A549 (cell line): ENCODE results near the gene FOXC2. TPM values are rescaled to one million over a fixed set of nuclear protein-coding genes. Genes with fewer than 3 reads are reported as not detected.

ENCODE experiments used
- ATAC-seq, 2 experiments: fragments of 200-7000 bp in 1 of 2; fragments of >200 bp in 1 of 2; cut with Nextera tagmentation in 1 of 2; cut with Tn5 transposase in 1 of 2; 3 replicates each; pipeline versions ENCODE4 v1.8.0 to v1.9.1; 2018 to 2020; ENCODE audit warnings: mild to moderate bottlenecking in 1 of 2, moderate library complexity in 1 of 2
- CTCF ChIA-PET: fragments of 300-600 bp; sonication (Branson Sonifier 250); formaldehyde crosslinking; extraction: SDS; loops from one replicate; lab custom pipeline; 2021; ENCODE audit warnings: antibody characterized with exemption, inconsistent platforms; lab: Yijun Ruan, JAX
- POLR2A ChIA-PET: fragments of 350-600 bp; formaldehyde crosslinking; extraction: SDS; loops from one replicate; lab custom pipeline; 2021; ENCODE audit warnings: antibody characterized with exemption, inconsistent platforms; lab: Yijun Ruan, JAX
- DNase-seq, 2 experiments: peaks; one replicate each; pipeline versions ENCODE4 v3.0.0 to v3.0.0-alpha.2; 2011 to 2016; ENCODE audit warnings: low read depth in 1 of 2, low spot score in 1 of 2
- FAIRE-seq: peaks from 2 replicates; lab custom pipeline; 2011; peaks lifted over from hg19 to GRCh38; lab: Jason Lieb, UNC
- H3K27ac ChIP-seq, 2 experiments: fragments of >200 bp; sonication (Bioruptor Twin); formaldehyde crosslinking; 3 replicates each; pipeline ENCODE4 v1.5.1; 2016 to 2017
- H3K4me1 ChIP-seq: fragments of >200 bp; sonication (Bioruptor Twin); formaldehyde crosslinking; 3 replicates; pipeline ENCODE4 v1.6.1; 2016
- H3K4me2 ChIP-seq: fragments of >200 bp; sonication (Bioruptor Twin); formaldehyde crosslinking; 3 replicates; pipeline ENCODE4 v1.6.1; 2016
- H3K4me3 ChIP-seq: fragments of >200 bp; sonication (Bioruptor Twin); formaldehyde crosslinking; 3 replicates; pipeline ENCODE4 v1.5.1; 2016
- H3K9me3 ChIP-seq: fragments of >200 bp; sonication (Bioruptor Twin); formaldehyde crosslinking; 3 replicates; pipeline ENCODE4 v1.6.1; 2016
- CEBPB ChIP-seq, 2 experiments: fragments of >200 bp in 1 of 2; sonication (Bioruptor Twin) in 1 of 2; formaldehyde crosslinking in 1 of 2; IDR thresholded peaks; 2 replicates each; pipeline ENCODE4 v1.6.1; 2012 to 2016
- CHD2 ChIP-seq: fragments of 150-350 bp; IDR thresholded peaks from 2 replicates; pipeline ENCODE4 v1.6.1; 2014; ENCODE audit warnings: low read length; ENCODE audit not compliant: partially characterized antibody
- CHD4 ChIP-seq: fragments of 200-600 bp; sonication (generic); IDR thresholded peaks from 2 replicates; pipeline ENCODE4 v1.6.1; 2016; ENCODE audit warnings: antibody characterized with exemption, mild to moderate bottlenecking, borderline replicate concordance
- EHF ChIP-seq: fragments of 250-450 bp; sonication (Bioruptor Pico); IDR thresholded peaks from 2 replicates; pipeline ENCODE4 v1.5.0; 2020; ENCODE audit warnings: mild to moderate bottlenecking
- EP300 ChIP-seq, 2 experiments: fragments of >200 bp; sonication (Bioruptor Twin); formaldehyde crosslinking; IDR thresholded peaks; 2 replicates in 1 of 2; 3 replicates in 1 of 2; pipeline ENCODE4 v1.6.1; 2016 to 2017
- FOSB ChIP-seq: fragments of 250-450 bp; sonication (Bioruptor Pico); IDR thresholded peaks from 2 replicates; pipeline ENCODE4 v1.5.0; 2020; ENCODE audit warnings: mild to moderate bottlenecking, moderate library complexity
- GATA3 ChIP-seq: IDR thresholded peaks from 2 replicates; pipeline ENCODE4 v1.6.1; 2012; ENCODE audit warnings: borderline replicate concordance
- HDAC2 ChIP-seq: fragments of 200-600 bp; sonication (generic); IDR thresholded peaks from 2 replicates; pipeline ENCODE4 v1.6.1; 2016
- HOXA7 ChIP-seq: fragments of 250-450 bp; sonication (Bioruptor Pico); IDR thresholded peaks from 2 replicates; pipeline ENCODE4 v1.5.0; 2020; ENCODE audit warnings: mild to moderate bottlenecking, moderate library complexity
- HOXB13 ChIP-seq: fragments of 250-450 bp; sonication (Bioruptor Pico); IDR thresholded peaks from 2 replicates; pipeline ENCODE4 v1.5.0; 2020; ENCODE audit warnings: low read depth, mild to moderate bottlenecking, moderate library complexity
- JUN ChIP-seq, 2 experiments: fragments of >200 bp; sonication (Bioruptor Twin); formaldehyde crosslinking; IDR thresholded peaks; 2 replicates in 1 of 2; 3 replicates in 1 of 2; pipeline ENCODE4 v1.6.1; 2016 to 2017
- KDM1A ChIP-seq: fragments of 200-600 bp; sonication (generic); IDR thresholded peaks from 2 replicates; pipeline ENCODE4 v1.6.1; 2016; ENCODE audit warnings: low read depth, mild to moderate bottlenecking
- MYC ChIP-seq: IDR thresholded peaks from 2 replicates; pipeline ENCODE4 v1.6.1; 2012; ENCODE audit warnings: mild to moderate bottlenecking, inconsistent platforms, low read length, improper control_type of control experiment, borderline replicate concordance
- PHF8 ChIP-seq: fragments of 200-600 bp; sonication (generic); IDR thresholded peaks from 2 replicates; pipeline ENCODE4 v1.6.1; 2016; ENCODE audit warnings: low read depth, mild to moderate bottlenecking, antibody characterized with exemption, moderate library complexity, borderline replicate concordance
- RFX5 ChIP-seq: fragments of 450-650 bp; IDR thresholded peaks from 2 replicates; pipeline ENCODE4 v1.7.1; 2014; ENCODE audit warnings: antibody characterized with exemption, mild to moderate bottlenecking, moderate library complexity
- SREBF2 ChIP-seq: fragments of 450-650 bp; IDR thresholded peaks from 2 replicates; pipeline ENCODE4 v1.6.1; 2014; ENCODE audit warnings: mild to moderate bottlenecking, moderate library complexity
- TFCP2L1 ChIP-seq: fragments of 250-450 bp; sonication (Bioruptor Pico); IDR thresholded peaks from 2 replicates; pipeline ENCODE4 v1.5.0; 2021; ENCODE audit warnings: mild to moderate bottlenecking
- TP53 ChIP-seq: fragments of 250-450 bp; sonication (Bioruptor Pico); IDR thresholded peaks from 2 replicates; pipeline ENCODE4 v1.5.0; 2021; ENCODE audit warnings: mild to moderate bottlenecking, moderate library complexity
- WGBS: methylation state at CpG from one replicate; pipeline ENCODE4 v1.1.6; 2017; ENCODE audit errors: missing lambda C conversion rate; 5-methylcytosine and 5-hydroxymethylcytosine counted together
- polyA plus RNA-seq, 4 experiments: library from polyadenylated mRNA; depleted of rRNA in 3 of 4; stranded (reverse); fragments of >200 nt; fragmentation: RNase III in 1 of 4; extraction: RNeasy Plus Mini Kit Qiagen cat#74134 plus additional on column Dnase treatment in 1 of 4; gene quantifications; 2 replicates in 3 of 4; 3 replicates in 1 of 4; pipeline ENCODE4 v1.2.3, GENCODE V29; 2011 to 2017
- TF ChIP-seq, protein P1 (sequence below): fragments of 250-450 bp; sonication (Bioruptor Pico); IDR thresholded peaks from 2 replicates; pipeline ENCODE4 v1.5.0; 2020; ENCODE audit warnings: low read depth, mild to moderate bottlenecking, moderate library complexity
- TF ChIP-seq, protein P2 (sequence below): IDR thresholded peaks from 2 replicates; pipeline ENCODE4 v1.6.1; 2012
- TF ChIP-seq, protein P3 (sequence below): fragments of >200 bp; sonication (Bioruptor Twin); formaldehyde crosslinking; IDR thresholded peaks from 2 replicates; pipeline ENCODE4 v1.6.1; 2016
- TF ChIP-seq, protein P4 (sequence below): IDR thresholded peaks from 2 replicates; pipeline ENCODE4 v1.6.1; 2012
- TF ChIP-seq, protein P5 (sequence below): fragments of 150-350 bp; IDR thresholded peaks from 2 replicates; pipeline ENCODE4 v1.6.1; 2014; ENCODE audit warnings: low read depth, mild to moderate bottlenecking, low read length

The FOXC2 gene
- polyA plus RNA-seq, 2 of the 4 experiments (the other 2 are of a cell fraction): 0.06 to 0.28 TPM

DNA sequence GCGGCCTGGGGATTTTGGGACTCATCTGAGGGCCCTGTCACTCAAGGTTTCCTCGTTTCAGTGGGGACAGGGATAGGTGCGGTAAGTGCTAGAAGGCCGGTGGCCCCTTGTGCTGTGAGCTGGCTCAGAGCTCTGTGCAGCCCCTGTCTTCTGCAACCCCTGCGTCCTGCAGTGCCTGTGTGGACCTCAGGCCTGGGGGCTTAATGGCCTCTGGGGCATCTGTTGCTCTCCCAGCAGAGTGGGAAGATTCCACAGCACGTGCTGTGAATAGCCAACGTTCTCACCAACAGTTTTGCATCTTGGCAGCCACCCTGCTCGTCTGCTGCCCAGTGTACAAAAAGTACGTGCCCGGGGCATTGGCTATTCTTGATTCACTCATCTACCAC, 4.9 kb downstream of the FOXC2 start (continued):
- TF ChIP-seq SREBF2 (no peak), GATA3 (no peak), EHF (CRISPR knock-in tag) (no peak), FOSB (CRISPR knock-in tag) (no peak), PHF8 (no peak), HOXA7 (no peak), TFCP2L1 (CRISPR knock-in tag) (no peak)
- TF ChIP-seq, protein P1, sequence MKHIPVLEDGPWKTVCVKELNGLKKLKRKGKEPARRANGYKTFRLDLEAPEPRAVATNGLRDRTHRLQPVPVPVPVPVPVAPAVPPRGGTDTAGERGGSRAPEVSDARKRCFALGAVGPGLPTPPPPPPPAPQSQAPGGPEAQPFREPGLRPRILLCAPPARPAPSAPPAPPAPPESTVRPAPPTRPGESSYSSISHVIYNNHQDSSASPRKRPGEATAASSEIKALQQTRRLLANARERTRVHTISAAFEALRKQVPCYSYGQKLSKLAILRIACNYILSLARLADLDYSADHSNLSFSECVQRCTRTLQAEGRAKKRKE: no peak
- TF ChIP-seq, protein P2, sequence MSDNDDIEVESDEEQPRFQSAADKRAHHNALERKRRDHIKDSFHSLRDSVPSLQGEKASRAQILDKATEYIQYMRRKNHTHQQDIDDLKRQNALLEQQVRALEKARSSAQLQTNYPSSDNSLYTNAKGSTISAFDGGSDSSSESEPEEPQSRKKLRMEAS: no peak

DNA sequence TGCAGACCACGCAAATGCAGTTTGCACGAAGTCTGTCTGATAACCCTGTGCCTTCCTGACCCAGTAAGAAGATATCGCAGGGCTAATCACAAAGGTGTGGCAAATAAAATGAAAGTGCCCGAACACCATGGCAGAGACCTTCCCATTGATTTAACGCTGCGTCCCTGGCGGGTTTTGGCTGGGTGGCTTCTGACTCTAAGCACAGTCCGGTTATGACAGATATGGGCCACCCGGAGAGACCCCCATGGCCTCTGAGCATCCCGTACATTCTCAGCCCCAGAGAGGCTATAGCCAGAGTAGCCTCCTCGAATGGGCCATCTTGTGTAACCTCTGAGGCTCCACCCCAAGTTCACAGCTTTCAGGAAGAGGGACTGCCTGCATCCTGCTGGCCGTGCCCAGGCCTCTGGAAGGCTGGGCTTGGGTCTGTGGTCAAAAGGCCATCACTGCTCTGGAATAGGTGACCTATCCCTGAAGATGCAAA, 5.5 kb downstream of the FOXC2 start:
- Histone ChIP-seq H3K4me2 (no peak overlapping the region), H3K9me3 (no peaks in the 10 kb centered on the region), H3K27ac (no peak overlapping the region), H3K4me1 (no peaks in the 10 kb centered on the region), H3K4me3 (no peak overlapping the region)
- ATAC-seq (no peak), FAIRE-seq (no peak), DNase-seq (no peak)
- 93% methylated on average over 11 of the region's 12 CpGs for WGBS
- TF ChIP-seq CHD2 (no peak), HOXB13 (CRISPR knock-in tag) (no peak), TP53 (CRISPR knock-in tag) (no peak), EP300 (IDR thresholded peaks at IDR 0.05) (no peak), HDAC2 (no peak), PHF8 (no peak), CEBPB (IDR thresholded peaks at IDR 0.05) (no peak), KDM1A (no peak), RFX5 (no peak), CHD4 (no peak), JUN (IDR thresholded peaks at IDR 0.05) (no peak), MYC (no peak)
- TF ChIP-seq, protein P1: no peak
- TF ChIP-seq, protein P3, sequence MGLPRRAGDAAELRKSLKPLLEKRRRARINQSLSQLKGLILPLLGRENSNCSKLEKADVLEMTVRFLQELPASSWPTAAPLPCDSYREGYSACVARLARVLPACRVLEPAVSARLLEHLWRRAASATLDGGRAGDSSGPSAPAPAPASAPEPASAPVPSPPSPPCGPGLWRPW: no peak
- TF ChIP-seq, protein P2: no peak
- TF ChIP-seq, protein P4, sequence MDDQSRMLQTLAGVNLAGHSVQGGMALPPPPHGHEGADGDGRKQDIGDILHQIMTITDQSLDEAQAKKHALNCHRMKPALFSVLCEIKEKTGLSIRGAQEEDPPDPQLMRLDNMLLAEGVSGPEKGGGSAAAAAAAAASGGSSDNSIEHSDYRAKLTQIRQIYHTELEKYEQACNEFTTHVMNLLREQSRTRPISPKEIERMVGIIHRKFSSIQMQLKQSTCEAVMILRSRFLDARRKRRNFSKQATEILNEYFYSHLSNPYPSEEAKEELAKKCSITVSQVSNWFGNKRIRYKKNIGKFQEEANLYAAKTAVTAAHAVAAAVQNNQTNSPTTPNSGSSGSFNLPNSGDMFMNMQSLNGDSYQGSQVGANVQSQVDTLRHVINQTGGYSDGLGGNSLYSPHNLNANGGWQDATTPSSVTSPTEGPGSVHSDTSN: no peak
- TF ChIP-seq, protein P5, sequence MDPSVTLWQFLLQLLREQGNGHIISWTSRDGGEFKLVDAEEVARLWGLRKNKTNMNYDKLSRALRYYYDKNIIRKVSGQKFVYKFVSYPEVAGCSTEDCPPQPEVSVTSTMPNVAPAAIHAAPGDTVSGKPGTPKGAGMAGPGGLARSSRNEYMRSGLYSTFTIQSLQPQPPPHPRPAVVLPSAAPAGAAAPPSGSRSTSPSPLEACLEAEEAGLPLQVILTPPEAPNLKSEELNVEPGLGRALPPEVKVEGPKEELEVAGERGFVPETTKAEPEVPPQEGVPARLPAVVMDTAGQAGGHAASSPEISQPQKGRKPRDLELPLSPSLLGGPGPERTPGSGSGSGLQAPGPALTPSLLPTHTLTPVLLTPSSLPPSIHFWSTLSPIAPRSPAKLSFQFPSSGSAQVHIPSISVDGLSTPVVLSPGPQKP: no peak
- ChIA-PET POLR2A (no interaction called here), CTCF (interaction anchor here (3.4 to 4.7 kb wide), 2 partner anchors 8 to 491 kb away, joined by 18 to 22 read pairs; no protein-coding TSS in a partner anchor)
